GM18508 (cell line): ENCODE results near the gene ERICH3.

ENCODE experiments used
- ATAC-seq: cut with Tn5 transposase; IDR thresholded peaks from one replicate; pipeline ENCODE4 v1.9.1; 2021; ENCODE audit warnings: moderate number of reproducible peaks; ENCODE audit not compliant: insufficient read depth, unreplicated experiment

The ERICH3 gene, protein sequence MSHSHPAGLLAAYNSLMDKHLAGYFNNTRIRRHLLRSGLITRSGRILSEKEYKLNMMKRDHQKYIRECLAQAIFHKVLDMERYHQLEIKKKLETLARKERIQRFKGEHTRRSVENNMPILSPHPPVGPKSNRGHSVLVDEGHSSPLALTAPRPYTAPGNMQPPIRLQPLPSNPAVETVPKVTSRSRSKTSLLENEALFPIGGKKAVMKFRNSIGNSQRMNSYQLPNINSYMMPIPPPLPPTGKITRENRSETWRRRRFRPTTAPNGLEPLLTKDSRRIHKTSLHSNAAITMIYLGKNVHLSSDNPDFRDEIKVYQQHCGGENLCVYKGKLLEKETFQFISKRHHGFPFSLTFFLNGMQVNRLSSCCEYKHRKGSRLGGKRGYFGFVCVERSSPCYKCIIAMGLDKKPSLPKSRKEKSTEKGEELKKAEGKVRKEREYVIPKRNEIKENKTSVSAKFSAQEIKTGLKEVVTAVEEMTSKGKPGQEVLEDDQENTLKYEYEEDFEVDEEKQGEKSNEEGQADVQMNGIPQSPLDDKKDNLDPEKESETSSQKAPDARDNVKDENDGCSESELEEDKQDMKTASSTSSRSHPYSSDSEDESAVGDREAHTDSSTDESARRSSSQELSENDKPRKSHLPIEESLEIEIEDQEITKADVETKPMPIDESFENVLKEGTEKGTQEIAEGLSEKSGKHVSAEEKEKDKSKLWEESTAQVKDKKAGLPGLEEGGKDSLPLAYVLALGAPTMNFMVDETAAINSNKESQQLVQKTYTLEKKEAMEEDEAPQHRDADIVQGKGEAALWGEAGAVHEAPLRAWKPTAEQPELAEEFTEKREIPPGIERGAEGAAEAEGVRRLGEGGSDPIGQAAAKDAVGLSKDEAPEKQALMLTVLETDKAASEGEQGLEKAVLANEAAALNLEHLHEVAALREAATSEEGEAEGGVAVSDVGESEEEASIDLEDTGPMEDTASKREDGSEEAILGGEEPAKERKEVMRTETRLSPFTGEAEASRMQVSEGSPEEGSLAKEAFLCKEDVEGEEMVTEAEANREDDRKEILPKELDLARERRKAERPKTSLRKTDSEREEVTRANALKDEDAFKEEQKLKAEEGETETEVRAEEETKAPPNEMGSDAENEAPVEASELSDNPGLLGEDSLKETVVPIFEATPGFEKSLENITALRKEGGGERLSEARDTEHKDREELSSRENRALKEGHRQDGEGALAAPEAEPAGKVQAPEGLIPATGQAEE (N-terminal part only)

GRCh38 chr1:74673351-74674111, at the start of gene ERICH3:
TSS of gene ERICH3 (minus strand) at chr1:74673792. CDS start at chr1:74673519, 273 bp downstream.
- no peak for ATAC-seq

DNA sequence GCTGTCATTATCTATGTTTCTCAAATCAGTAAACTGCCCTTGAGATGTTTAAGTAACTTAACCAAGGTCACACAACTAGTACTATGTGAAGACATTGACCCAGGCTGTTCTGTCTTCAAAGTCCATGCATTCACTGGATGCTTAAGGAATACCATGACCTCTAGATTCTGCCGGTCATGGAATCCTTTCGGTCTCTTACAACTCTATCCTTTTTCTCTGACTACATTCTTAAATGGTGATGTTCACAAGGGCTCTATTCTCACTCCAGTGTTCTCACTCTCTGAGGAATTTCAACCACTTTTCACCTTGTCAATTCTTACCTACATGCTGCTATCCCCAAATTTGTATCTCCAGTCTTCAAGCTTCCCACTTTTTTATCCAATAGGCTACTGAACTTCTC, 44.0 kb upstream of the ERICH3 start:
- no peak for ATAC-seq

DNA sequence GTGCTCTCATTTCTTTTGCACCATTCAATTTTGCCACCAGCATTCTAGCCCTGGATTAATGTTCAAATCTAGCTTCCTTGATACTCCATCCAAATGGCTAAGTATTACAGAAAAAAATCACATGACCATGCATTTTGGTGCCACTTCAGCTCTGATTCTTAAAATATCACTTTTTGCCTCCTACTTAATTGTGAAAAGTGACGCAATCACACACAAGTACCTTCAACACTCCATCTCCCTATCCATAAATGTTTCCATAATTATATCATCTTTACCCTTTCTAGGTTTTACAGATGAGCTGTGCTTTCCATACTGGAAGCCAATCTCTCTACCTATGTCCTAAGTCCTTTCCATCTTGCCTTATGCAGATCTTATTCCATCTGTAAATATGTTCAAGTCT, 43.2 kb upstream of the ERICH3 start:
- no peak for ATAC-seq

- ATAC-seq: no peak
These were observed 42.2 kb upstream of the ERICH3 start for GRCh38 chr1:74715806-74716205.

DNA sequence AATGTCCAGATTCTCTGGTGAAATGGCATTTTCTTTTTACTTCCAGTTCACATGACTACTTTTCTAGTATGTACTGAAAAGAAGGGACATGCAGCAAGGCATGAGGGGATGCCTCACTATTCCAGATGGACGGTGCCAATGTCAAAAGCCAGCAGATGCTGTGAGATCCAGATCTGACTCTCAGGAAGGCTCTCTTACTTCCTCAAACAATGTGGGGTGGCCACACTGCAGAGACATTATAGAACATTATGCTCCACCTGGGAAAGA, 41.6 kb upstream of the ERICH3 start:
- ATAC-seq: no peak

- no peak for ATAC-seq
These were observed 41.0 kb upstream of the ERICH3 start for GRCh38 chr1:74714429-74715235.

GRCh38 chr1:74713849-74714248, 40.3 kb upstream of the ERICH3 start:
- ATAC-seq: no peak

GRCh38 chr1:74712881-74713280, 39.3 kb upstream of the ERICH3 start:
- no peak for ATAC-seq

- no peak for ATAC-seq
These were observed 30.0 kb upstream of the ERICH3 start for GRCh38 chr1:74703386-74704182.

- ATAC-seq: no peak
These were observed 25.7 kb upstream of the ERICH3 start for GRCh38 chr1:74699331-74699730.

DNA sequence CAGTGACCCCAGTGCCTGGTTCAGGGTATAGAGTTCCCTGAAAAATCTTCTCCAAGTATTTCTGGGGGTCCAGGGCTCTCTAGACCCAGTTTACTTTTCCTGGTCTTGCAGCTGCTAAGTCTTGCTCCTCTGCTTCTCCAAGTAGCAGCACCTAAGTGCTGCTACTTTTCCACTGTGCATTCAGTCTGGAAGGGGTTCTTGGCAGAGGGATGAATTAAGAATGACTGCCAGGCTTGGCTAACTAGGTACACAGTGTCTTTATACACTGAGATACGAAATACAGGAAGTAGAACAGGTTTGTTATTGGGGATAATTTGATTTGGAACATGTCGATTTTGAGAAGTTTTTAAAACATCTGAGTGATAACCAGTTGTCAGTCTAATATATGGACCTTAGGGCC, 24.2 kb upstream of the ERICH3 start:
- no peak for ATAC-seq

GRCh38 chr1:74693473-74693872, 19.9 kb upstream of the ERICH3 start:
- ATAC-seq: no peak

GRCh38 chr1:74690909-74691308, 17.3 kb upstream of the ERICH3 start:
- ATAC-seq: no peak

- no peak for ATAC-seq
These were observed 16.7 kb upstream of the ERICH3 start for GRCh38 chr1:74690364-74690696.

- ATAC-seq: no peak
These were observed 16.2 kb upstream of the ERICH3 start for GRCh38 chr1:74689621-74690363.

DNA sequence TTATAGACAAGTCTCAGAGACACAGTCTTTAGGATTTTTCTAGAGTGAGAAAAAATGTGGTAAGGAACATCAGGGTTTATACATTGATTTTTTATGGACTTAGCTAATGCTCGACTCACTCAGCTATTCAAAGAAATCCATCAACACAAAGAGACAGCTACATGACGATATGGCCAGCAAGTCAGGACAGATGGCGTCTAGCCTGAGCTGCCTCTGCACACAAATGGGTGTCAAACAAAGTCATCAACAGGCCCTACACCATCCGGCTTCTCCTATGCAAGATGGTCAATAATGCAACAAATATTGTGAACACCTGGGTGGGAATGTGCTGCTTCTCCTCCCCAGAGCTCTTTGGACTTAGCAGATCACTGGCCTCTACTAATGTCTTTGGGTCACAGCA, 13.3 kb upstream of the ERICH3 start:
- ATAC-seq: no peak

- no peak for ATAC-seq
These were observed 10.7 kb upstream of the ERICH3 start for GRCh38 chr1:74684301-74684700.

- no peak for ATAC-seq
These were observed 10.1 kb upstream of the ERICH3 start for GRCh38 chr1:74683656-74684055.
